Loucy (cell line): ENCODE measurements around the gene MPP4.

ENCODE experiments used
- H2AFZ ChIP-seq: fragments of 200-600 bp; sonication (generic); 2 replicates; pipeline ENCODE4 v1.6.0; 2016; ENCODE audit warnings: antibody characterized with exemption, mild to moderate bottlenecking, low read length, moderate library complexity
- H3F3A ChIP-seq: fragments of 200-600 bp; 2 replicates; pipeline ENCODE4 v1.6.0; 2016; ENCODE audit warnings: antibody characterized with exemption, low read depth, mild to moderate bottlenecking
- H3K27me3 ChIP-seq: fragments of 200-600 bp; sonication (generic); 2 replicates; pipeline ENCODE4 v1.6.1; 2014; ENCODE audit warnings: low read length, mild to moderate bottlenecking; ENCODE audit not compliant: insufficient read depth, poor library complexity, severe bottlenecking
- H3K36me3 ChIP-seq: fragments of 200-600 bp; sonication (generic); 2 replicates; pipeline ENCODE4 v1.6.1; 2016; ENCODE audit warnings: low read length; ENCODE audit not compliant: insufficient read depth
- H3K4me1 ChIP-seq: fragments of 200-600 bp; sonication (generic); 2 replicates; pipeline ENCODE4 v1.5.1; 2014; ENCODE audit warnings: low read length, mild to moderate bottlenecking; ENCODE audit not compliant: insufficient read depth, poor library complexity, severe bottlenecking
- H3K4me2 ChIP-seq: fragments of 200-600 bp; sonication (generic); 2 replicates; pipeline ENCODE4 v1.6.0; 2014; ENCODE audit warnings: antibody characterized with exemption, low read length, low read depth, mild to moderate bottlenecking; ENCODE audit not compliant: poor library complexity, severe bottlenecking
- H3K4me3 ChIP-seq: fragments of 200-600 bp; sonication (generic); 2 replicates; pipeline ENCODE4 v1.5.1; 2014; ENCODE audit warnings: low read length, mild to moderate bottlenecking, mixed read lengths; ENCODE audit not compliant: poor library complexity, severe bottlenecking
- H3K79me2 ChIP-seq: fragments of 200-600 bp; sonication (generic); 2 replicates; pipeline ENCODE4 v1.6.1; 2014; ENCODE audit warnings: low read length; ENCODE audit not compliant: insufficient read depth
- H3K9ac ChIP-seq: fragments of 200-600 bp; sonication (generic); 2 replicates; pipeline ENCODE4 v1.6.0; 2014; ENCODE audit warnings: mild to moderate bottlenecking, low read depth, low read length, moderate library complexity; ENCODE audit not compliant: poor library complexity, severe bottlenecking
- H3K9me2 ChIP-seq: fragments of 200-600 bp; sonication (generic); replicated peaks from 2 replicates; pipeline ENCODE4 v1.6.1; 2016; ENCODE audit warnings: low read depth, low read length, mixed read lengths
- H3K9me3 ChIP-seq: fragments of 200-600 bp; sonication (generic); 2 replicates; pipeline ENCODE4 v1.6.1; 2014; ENCODE audit warnings: mild to moderate bottlenecking, antibody characterized with exemption, low read length, low read depth; ENCODE audit not compliant: insufficient read depth
- H4K20me1 ChIP-seq: fragments of 200-600 bp; sonication (generic); 2 replicates; pipeline ENCODE4 v1.6.0; 2014; ENCODE audit warnings: antibody characterized with exemption, low read length, mild to moderate bottlenecking; ENCODE audit not compliant: insufficient read depth, poor library complexity, severe bottlenecking
- EZH2phosphoT487 ChIP-seq: fragments of 200-600 bp; IDR thresholded peaks from 2 replicates; pipeline ENCODE4 v1.6.1; 2018; ENCODE audit warnings: antibody characterized with exemption, mild to moderate bottlenecking, moderate library complexity, borderline replicate concordance
- TF ChIP-seq, protein P1 (sequence below): fragments of 200-600 bp; sonication (generic); conservative IDR thresholded peaks from 2 replicates; pipeline ENCODE4 v1.5.1; 2014; ENCODE audit warnings: mild to moderate bottlenecking, antibody characterized with exemption, low read length

MPP4 gene

DNA sequence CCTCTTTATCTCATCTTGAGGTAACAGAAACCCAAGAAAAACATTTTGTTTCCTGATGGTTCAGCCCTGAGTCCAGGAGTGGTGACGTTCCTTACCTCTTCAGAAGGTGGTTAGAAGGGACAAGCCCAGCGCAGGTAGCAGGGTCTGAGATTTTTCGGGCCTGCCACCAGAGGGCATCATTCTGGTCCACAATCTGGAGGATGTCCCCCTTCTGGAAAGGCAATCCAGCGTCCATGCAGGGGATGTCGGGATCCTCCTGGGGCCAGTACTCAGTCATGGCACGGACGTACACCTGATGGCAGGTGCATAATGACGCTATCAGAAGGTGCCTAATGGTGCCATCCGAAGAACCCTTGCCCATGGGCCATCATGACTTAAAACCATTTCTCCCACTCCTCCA lies 17.7 kb downstream of the MPP4 start:
- Histone ChIP-seq H3K4me3 (no peak overlapping the region), H4K20me1 (no peaks in the 10 kb centered on the region), H3K4me1 (no peaks in the 10 kb centered on the region), H2AFZ (no peak overlapping the region), H3K36me3 (no peaks in the 10 kb centered on the region), H3K79me2 (no peaks in the 10 kb centered on the region), H3F3A (no peaks in the 10 kb centered on the region), H3K27me3 (no peaks in the 10 kb centered on the region), H3K9ac (no peak overlapping the region), H3K9me2 (no peaks in the 10 kb centered on the region), H3K9me3 (no peaks in the 10 kb centered on the region), H3K4me2 (no peak overlapping the region)
- TF ChIP-seq, protein P1, sequence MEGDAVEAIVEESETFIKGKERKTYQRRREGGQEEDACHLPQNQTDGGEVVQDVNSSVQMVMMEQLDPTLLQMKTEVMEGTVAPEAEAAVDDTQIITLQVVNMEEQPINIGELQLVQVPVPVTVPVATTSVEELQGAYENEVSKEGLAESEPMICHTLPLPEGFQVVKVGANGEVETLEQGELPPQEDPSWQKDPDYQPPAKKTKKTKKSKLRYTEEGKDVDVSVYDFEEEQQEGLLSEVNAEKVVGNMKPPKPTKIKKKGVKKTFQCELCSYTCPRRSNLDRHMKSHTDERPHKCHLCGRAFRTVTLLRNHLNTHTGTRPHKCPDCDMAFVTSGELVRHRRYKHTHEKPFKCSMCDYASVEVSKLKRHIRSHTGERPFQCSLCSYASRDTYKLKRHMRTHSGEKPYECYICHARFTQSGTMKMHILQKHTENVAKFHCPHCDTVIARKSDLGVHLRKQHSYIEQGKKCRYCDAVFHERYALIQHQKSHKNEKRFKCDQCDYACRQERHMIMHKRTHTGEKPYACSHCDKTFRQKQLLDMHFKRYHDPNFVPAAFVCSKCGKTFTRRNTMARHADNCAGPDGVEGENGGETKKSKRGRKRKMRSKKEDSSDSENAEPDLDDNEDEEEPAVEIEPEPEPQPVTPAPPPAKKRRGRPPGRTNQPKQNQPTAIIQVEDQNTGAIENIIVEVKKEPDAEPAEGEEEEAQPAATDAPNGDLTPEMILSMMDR = peak; percentile 86
- no peak for TF ChIP-seq EZH2phosphoT487

DNA sequence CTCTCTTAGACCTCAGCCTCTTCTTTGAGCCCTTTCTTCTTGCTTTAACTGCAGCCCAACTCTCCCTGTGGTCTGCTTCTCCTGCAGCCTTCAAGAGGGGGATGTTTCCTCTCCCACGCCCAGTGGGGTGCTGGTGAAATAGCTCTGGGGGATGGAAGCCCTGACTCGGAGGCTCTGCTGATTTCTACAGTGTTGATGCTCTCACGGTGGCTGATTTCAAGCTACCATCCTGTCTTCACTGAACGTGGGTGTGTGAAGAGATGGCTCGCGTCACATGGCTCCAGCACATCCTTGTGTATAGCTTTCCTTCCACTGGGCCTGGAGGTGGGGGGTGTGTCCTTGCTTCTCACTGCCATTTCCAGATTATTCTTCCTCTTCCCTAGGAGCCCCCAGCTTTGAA lies 20.0 kb downstream of the MPP4 start:
- H4K20me1 ChIP-seq = no peaks in the 10 kb centered on the region
- no peaks in the 10 kb centered on the region for H3K9me3 ChIP-seq
- H3K9me2 ChIP-seq = no peaks in the 10 kb centered on the region
- no peak overlapping the region for H3K9ac ChIP-seq
- no peak for TF ChIP-seq EZH2phosphoT487
- TF ChIP-seq, protein P1 = no peak
- H3K4me2 ChIP-seq = no peak overlapping the region
- no peak overlapping the region for H2AFZ ChIP-seq
- H3K27me3 ChIP-seq = no peaks in the 10 kb centered on the region
- H3K4me1 ChIP-seq = no peaks in the 10 kb centered on the region
- no peaks in the 10 kb centered on the region for H3F3A ChIP-seq
- no peaks in the 10 kb centered on the region for H3K79me2 ChIP-seq
- H3K4me3 ChIP-seq = no peak overlapping the region
- no peaks in the 10 kb centered on the region for H3K36me3 ChIP-seq

DNA sequence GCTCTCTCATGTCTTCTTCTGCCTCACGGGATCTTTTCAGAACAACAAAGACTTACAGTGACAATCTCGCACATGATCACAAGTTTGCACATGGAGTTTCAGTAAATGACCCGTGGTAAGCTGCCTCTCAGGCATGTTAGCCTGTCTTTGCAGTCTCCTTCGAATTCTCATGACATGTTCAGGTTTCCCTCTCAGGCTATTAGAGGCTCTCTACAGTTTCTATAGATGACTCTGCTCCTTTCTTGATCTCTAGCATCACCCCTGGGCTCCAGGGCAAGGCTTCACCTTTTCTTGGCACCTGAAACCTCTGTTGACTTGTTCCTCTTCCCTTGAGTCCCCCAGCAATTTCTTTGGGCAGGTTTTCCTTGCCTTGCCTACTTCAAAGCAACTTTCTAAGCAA lies 23.0 kb downstream of the MPP4 start:
- H3K9me3 ChIP-seq = no peaks in the 10 kb centered on the region
- no peaks in the 10 kb centered on the region for H3K4me1 ChIP-seq
- TF ChIP-seq, protein P1 = no peak
- TF ChIP-seq EZH2phosphoT487 = no peak
- H3K9ac ChIP-seq = no peak overlapping the region
- H3K27me3 ChIP-seq = no peaks in the 10 kb centered on the region
- no peaks in the 10 kb centered on the region for H3K36me3 ChIP-seq
- H3K4me3 ChIP-seq = no peak overlapping the region
- H3F3A ChIP-seq = no peaks in the 10 kb centered on the region
- no peaks in the 10 kb centered on the region for H4K20me1 ChIP-seq
- H3K79me2 ChIP-seq = no peaks in the 10 kb centered on the region
- H3K9me2 ChIP-seq = no peaks in the 10 kb centered on the region
- H2AFZ ChIP-seq = no peak overlapping the region
- no peak overlapping the region for H3K4me2 ChIP-seq
